IPS-20b (cell line): ENCODE measurements around the gene CST5.
"Not testable (repeated sequence)": the region's sequence is repeated elsewhere in the genome, so short reads cannot be mapped to it uniquely, and the experiment has no call there.

ENCODE experiments used
- H3K27ac ChIP-seq: one replicate; pipeline ENCODE4 v1.5.1; 2013; ENCODE audit warnings: low read length
- H3K27me3 ChIP-seq: 2 replicates; pipeline ENCODE4 v1.6.1; 2013; ENCODE audit warnings: mild to moderate bottlenecking, low read length, inconsistent platforms; ENCODE audit not compliant: insufficient read depth
- H3K36me3 ChIP-seq: 2 replicates; pipeline ENCODE4 v1.6.1; 2013; ENCODE audit warnings: low read depth, mild to moderate bottlenecking, inconsistent platforms, low read length, moderate library complexity; ENCODE audit not compliant: insufficient read depth
- H3K4me1 ChIP-seq: 2 replicates; pipeline ENCODE4 v1.6.1; 2013; ENCODE audit warnings: mild to moderate bottlenecking, control low read depth, inconsistent platforms, low read length, moderate library complexity; ENCODE audit not compliant: insufficient read depth
- H3K4me3 ChIP-seq: 2 replicates; pipeline ENCODE4 v1.5.1; 2013; ENCODE audit warnings: mild to moderate bottlenecking, low read length, inconsistent platforms
- H3K9ac ChIP-seq: 2 replicates; pipeline ENCODE4 v1.6.1; 2013; ENCODE audit warnings: low read depth, mild to moderate bottlenecking, inconsistent platforms, low read length, moderate library complexity
- H3K9me3 ChIP-seq: 2 replicates; pipeline ENCODE4 v1.6.1; 2013; ENCODE audit warnings: mild to moderate bottlenecking, low read depth, low read length, inconsistent platforms; ENCODE audit not compliant: insufficient read depth

CST5 gene

DNA sequence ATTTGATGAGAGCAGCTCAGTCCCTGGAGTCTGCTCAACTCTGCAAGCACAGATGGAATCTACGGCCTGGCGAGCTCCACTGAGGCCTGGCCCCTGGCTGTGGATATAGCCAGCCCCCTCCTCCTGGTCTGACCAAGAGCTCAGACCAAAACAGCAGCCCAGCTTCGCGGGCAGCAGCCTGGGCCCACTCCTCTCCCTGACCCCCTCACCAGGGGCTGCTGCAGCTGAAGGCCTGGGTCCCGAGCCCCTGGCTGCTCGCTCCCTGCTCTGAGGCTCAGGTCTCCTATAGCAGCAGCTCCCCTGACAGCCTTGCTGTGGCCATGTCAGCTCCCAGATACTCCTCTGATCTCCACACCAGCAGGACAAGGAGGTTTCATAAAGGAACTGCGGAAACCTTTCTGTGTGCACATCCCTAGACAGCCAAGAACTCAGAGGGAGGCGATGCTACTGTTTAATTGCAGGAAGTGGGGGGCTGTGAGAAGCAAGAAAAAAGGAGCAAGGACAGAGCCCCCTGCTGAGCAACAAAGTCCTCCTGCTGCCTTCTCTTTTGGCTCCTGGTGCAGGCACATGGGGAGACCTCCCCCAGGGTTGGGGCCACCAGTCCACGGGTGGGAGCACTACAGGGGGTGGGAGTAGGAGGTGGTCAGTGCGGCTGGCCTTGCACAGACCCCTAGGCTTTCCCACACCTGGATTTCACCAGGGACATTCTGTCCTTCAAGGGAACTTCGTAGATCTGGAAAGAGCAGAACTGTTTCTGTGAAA is 38.7 kb upstream of the CST5 start:
- Histone ChIP-seq H3K4me3 (no peak overlapping the region), H3K9me3 (no peaks in the 10 kb centered on the region), H3K36me3 (no peaks in the 10 kb centered on the region), H3K4me1 (no peaks in the 10 kb centered on the region), H3K9ac (no peak overlapping the region), H3K27ac (no peak overlapping the region), H3K27me3 (no peaks in the 10 kb centered on the region)

DNA sequence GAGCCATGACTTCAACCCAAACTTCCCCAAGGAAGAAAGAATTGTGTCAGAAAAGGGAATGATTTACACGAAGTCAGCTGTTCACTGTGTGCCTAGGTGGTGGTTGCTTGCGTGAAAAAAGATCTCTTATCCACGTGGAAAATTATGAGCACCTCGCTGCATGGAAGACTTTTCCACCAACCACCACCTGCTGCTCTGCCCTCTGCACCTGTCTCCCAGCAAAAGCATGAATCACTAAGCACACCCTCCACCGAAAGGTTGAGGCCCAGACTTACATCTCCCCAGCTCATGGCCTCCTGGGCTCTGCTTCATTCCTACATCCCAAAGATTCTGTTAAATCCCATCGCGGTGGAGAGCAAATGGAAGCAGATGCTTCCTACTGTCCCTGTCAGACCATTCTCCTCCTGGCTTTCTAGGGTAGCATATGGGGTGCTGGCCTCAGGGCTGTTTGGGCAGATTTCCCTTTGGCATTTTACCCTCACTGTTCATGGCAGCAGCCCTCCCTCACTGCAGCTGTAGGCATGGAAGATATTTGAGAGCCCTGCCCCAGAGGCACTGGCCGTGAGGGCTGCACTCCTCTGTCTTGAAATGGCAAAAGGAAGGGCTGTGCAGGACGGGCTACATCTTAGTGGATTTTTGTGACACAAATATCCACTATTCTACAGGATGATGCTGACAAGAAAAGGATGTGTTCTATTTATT is 37.6 kb upstream of the CST5 start:
- Histone ChIP-seq H3K4me1 (no peaks in the 10 kb centered on the region), H3K9me3 (no peaks in the 10 kb centered on the region), H3K9ac (no peak overlapping the region), H3K27ac (no peak overlapping the region), H3K36me3 (no peaks in the 10 kb centered on the region), H3K27me3 (no peaks in the 10 kb centered on the region), H3K4me3 (no peak overlapping the region)

DNA sequence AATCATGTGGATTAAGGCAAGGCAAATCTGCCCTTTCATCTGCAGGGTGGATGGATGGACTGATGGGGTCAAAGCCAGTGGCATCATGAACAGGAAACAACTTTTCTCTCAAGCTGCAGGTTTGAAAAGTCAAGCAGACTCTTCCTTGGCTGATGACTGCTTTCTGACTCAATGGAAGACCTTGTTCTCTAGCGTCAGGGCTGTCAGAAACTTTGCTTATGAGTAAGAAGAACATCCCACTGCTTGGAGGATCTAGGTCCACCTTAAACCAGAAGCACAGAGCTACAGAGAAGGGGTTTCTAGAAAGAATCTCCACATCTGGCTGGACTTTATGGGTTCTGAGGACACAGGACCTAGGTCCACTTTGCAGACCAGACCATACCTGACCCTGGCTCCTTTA is 36.3 kb upstream of the CST5 start:
- Histone ChIP-seq H3K4me1 (no peaks in the 10 kb centered on the region), H3K27me3 (no peaks in the 10 kb centered on the region), H3K9me3 (no peaks in the 10 kb centered on the region), H3K4me3 (no peak overlapping the region), H3K36me3 (no peaks in the 10 kb centered on the region), H3K9ac (no peak overlapping the region), H3K27ac (no peak overlapping the region)

DNA sequence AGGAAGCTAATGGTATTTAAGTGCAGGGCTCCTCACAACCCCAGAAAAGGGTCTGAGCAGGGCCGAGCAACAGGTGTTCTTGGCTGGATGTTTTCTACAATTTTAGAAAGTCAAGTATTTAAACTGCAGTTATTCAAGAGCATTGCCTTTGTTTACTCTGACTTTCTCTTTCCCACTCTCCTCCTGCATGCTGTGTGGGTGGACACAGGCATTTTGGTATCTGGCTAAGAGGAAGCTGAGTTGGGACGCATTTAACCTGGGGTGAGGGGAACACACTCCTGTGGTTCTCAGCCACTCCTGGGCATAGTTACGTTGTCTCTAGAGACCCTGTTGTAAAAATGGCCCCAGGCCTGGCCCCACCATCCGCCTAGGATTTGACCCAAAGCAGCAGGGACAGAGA is 34.9 kb upstream of the CST5 start:
- not testable (repeated sequence) for H3K36me3 ChIP-seq, H3K4me1 ChIP-seq, H3K4me3 ChIP-seq, H3K9ac ChIP-seq, H3K27ac ChIP-seq, H3K27me3 ChIP-seq, H3K9me3 ChIP-seq

DNA sequence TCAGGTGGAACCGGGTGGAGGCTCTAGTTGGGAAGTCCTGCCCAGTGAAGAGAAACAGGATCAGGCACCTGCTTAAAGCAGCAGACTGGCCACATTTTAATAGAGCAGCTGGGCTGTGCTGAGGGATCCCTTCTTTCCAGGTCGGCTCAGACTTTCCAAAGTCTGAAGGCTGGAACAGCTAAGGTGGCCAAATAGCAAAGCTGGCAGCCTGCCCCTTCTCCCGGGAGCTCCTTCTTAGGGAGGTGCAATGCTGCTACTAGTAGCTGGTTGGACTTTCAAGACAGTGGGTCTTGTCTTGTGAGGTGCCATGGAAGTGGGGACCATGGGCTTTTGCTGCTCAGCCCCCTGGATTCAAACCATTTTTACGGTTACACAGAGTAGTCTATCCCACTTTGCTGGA is 30.7 kb upstream of the CST5 start:
- H3K36me3 ChIP-seq = no peaks in the 10 kb centered on the region
- H3K27me3 ChIP-seq = no peaks in the 10 kb centered on the region
- no peaks in the 10 kb centered on the region for H3K4me1 ChIP-seq
- H3K9ac ChIP-seq = no peak overlapping the region
- H3K4me3 ChIP-seq = no peak overlapping the region
- 0 out of 2 replicates have a peak, but pooled peaks cover 3% of the 10 kb centered on the region for H3K9me3 ChIP-seq
- H3K27ac ChIP-seq = no peak overlapping the region

DNA sequence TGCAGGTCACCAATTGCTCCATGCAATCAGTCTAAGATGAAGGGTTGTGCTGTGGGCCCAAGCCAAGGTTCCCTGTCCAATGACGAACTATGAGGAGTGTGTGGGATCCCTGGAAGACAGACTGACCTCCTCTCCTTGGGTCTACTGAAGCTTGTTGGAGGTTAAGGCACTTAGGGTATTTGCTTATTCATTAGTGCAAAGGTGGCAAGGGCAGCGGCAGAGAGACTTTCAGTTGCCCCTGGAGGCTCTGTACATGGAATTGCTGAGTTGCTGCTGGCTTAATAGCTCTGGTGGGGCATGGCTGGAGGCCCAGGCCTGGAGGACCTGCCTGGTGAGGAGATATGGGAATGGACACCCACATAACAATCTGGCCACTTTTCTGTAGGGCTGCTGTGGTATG is 29.8 kb upstream of the CST5 start:
- H3K9me3 ChIP-seq = 0 out of 2 replicates have a peak, but pooled peaks cover 3% of the 10 kb centered on the region
- H3K27me3 ChIP-seq = no peaks in the 10 kb centered on the region

DNA sequence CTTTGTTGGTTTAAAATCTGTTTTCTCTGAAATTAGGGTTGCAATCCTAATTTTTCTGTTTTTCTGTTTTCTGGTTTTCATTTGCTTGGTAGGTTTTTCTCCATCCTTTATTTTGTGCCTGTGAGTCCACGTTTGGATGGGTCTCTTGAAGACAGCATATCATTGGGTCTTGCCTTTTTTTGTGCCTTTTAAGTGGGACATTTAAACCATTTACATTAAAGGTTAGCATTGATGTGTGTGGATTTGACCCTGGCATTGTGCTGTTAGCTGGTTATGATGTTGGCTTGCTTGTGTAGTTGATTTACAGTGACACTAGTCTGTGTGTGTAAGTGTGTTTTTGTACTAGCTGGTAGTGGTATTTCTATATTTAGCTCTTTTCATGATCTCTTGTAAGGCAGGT is 28.0 kb upstream of the CST5 start:
- H3K4me3 ChIP-seq = no peak overlapping the region
- no peaks in the 10 kb centered on the region for H3K36me3 ChIP-seq
- H3K9me3 ChIP-seq = 0 out of 2 replicates have a peak, but pooled peaks cover 3% of the 10 kb centered on the region
- no peaks in the 10 kb centered on the region for H3K27me3 ChIP-seq
- H3K9ac ChIP-seq = no peak overlapping the region
- no peaks in the 10 kb centered on the region for H3K4me1 ChIP-seq
- H3K27ac ChIP-seq = no peak overlapping the region

More for the DNA sequence above, 29.8 kb upstream of the CST5 start:
- H3K9ac ChIP-seq = no peak overlapping the region
- no peak overlapping the region for H3K4me3 ChIP-seq
- H3K4me1 ChIP-seq = no peaks in the 10 kb centered on the region
- no peaks in the 10 kb centered on the region for H3K36me3 ChIP-seq
- H3K27ac ChIP-seq = no peak overlapping the region

DNA sequence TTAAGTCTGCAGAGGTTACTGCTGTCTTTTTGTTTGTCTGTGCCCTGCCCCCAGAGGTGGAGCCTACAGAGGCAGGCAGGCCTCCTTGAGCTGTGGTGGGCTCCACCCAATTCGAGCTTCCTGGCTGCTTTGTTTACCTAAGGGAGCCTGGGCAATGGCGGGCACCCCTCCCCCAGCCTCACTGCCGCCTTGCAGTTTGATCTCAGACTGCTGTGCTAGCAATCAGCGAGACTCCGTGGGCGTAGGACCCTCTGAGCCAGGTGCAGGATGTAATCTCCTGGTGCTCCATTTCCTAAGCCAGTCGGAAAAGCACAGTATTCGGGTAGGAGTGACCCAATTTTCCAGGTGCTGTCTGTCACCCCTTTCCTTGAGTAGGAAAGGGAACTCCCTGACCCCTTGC is 22.8 kb upstream of the CST5 start:
- not testable (repeated sequence) for H3K27me3 ChIP-seq

DNA sequence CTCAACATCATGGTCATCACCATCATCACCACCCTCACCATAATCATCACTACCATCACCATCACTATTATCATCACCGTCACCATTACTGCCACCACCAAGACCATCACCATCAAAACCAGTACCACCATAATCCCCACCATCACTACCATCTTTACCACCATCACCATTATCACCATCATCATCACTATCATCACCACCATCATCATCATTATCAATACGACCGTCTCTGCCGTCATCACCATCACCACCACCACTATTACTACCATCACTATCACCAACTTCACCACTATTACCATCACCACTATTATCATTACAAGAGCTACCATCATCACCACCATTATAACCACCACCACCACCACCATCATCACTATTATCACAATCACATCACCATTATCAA is 11.3 kb upstream of the CST5 start:
- H3K27ac ChIP-seq, H3K27me3 ChIP-seq: not testable (repeated sequence)

More for the DNA sequence above, 22.8 kb upstream of the CST5 start:
- not testable (repeated sequence) for H3K9ac ChIP-seq, H3K4me3 ChIP-seq, H3K27ac ChIP-seq, H3K4me1 ChIP-seq, H3K9me3 ChIP-seq, H3K36me3 ChIP-seq

DNA sequence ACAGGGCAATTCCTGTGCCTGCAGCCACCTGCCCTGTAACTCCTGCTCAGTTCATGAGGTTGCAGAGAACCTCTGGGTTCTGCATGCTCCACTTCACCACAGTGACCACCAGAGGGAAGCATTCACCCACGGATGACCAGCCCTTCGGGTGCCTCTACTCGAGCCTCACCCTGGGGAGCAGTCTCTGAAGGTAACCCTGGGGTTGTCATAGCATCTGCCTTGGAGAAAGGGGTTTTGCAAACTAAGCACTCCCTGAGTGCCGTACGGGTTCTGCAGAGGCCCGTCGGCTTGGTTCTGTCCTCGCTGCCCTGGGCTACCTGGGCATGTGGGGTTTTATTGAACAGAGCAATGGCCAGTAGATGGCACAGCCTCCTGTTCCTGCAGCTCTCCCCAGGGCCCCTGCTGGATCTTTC is 10.2 kb upstream of the CST5 start:
- Histone ChIP-seq H3K9me3 (no peaks in the 10 kb centered on the region), H3K36me3 (no peaks in the 10 kb centered on the region), H3K9ac (no peak overlapping the region), H3K27ac (no peak overlapping the region), H3K4me1 (no peaks in the 10 kb centered on the region), H3K4me3 (no peak overlapping the region), H3K27me3 (no peaks in the 10 kb centered on the region)

More for the DNA sequence above, 11.3 kb upstream of the CST5 start:
- not testable (repeated sequence) for H3K9me3 ChIP-seq, H3K4me3 ChIP-seq, H3K9ac ChIP-seq, H3K4me1 ChIP-seq, H3K36me3 ChIP-seq

DNA sequence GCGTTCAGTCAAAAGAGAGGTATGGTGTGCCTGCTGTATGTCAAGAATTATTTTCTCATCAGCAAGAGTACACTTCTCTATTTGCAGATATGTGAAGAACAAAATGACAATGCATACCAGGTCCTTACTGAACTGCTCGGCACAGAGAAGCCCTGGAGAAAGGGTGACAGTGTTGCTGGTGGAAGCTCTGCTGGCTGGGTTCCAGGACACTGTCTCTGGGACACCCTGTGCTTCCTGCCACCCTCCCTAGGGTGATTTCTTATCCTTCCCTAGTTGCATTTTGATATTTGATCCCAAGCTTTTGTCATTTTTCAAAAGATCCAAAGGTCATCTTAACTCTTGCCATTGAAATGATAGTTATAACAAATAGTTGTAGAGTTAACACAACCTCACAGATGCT is 8.3 kb upstream of the CST5 start:
- no peak overlapping the region for H3K9ac ChIP-seq
- no peaks in the 10 kb centered on the region for H3K4me1 ChIP-seq
- no peak overlapping the region for H3K4me3 ChIP-seq
- H3K27ac ChIP-seq = no peak overlapping the region
- no peaks in the 10 kb centered on the region for H3K9me3 ChIP-seq
- no peaks in the 10 kb centered on the region for H3K27me3 ChIP-seq
- H3K36me3 ChIP-seq = no peaks in the 10 kb centered on the region

DNA sequence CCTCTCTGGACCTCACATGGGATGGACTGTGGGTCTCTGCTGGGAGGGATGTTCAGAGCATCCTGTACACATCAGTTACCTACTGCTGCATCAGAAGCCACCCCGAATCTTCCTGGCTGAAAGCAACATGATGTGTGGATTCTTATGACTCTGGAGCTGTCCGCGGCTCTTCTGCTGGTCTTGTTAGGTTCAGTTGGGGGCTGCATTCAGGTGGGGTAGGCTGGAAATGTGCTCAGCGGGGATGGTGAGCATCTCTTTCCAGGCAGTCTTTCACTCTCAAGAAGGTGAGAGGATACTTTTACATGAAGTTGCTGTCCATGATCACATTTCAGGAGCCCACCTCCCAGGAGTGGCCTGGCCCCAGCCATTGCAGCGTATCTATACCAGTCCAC is 5.2 kb upstream of the CST5 start:
- Histone ChIP-seq H3K4me3 (no peak overlapping the region), H3K4me1 (no peaks in the 10 kb centered on the region), H3K9ac (no peak overlapping the region), H3K36me3 (no peaks in the 10 kb centered on the region), H3K9me3 (no peaks in the 10 kb centered on the region), H3K27me3 (no peaks in the 10 kb centered on the region), H3K27ac (no peak overlapping the region)
